ENCODE measurements around the gene IL5. TPM values are rescaled to one million over a fixed set of nuclear protein-coding genes. Genes with fewer than 3 reads are reported as not detected.
A peak's percentile ranks its signal among the peaks of the same experiment; 100 is the strongest.

Gene IL5
- total and polyA plus RNA-seq, 4 donors, result not detected

- DNase-seq (ENCODE audit: low spot score), result no peak
These were observed 40.1 kb downstream of the IL5 start for GRCh38 chr5:132503244-132503643.

GRCh38 chr5:132501961-132502931 lies 41.1 kb downstream of the IL5 start:
- Histone ChIP-seq H3K9me3 (ENCODE audit: control insufficient read depth in 4 of 4, low read length in 3 of 4) (no peaks in the 10 kb centered on the region), H3K36me3 (ENCODE audit: control insufficient read depth in 4 of 4, insufficient read depth in 3 of 4, low read depth in 1 of 4, low read length in 3 of 4) (no peaks in the 10 kb centered on the region), H3K4me3 (ENCODE audit: low read depth in 1 of 3, low read length in 3 of 3) (no peak overlapping the region), H3K9ac (ENCODE audit: low read depth in 1 of 2, low read length in 2 of 2) (peak overlapping the region in 1 of 2 donors; percentile 33), H3K27ac (ENCODE audit: low read depth in 1 of 2, low read length in 2 of 2) (peak overlapping the region; percentile 82 to 97), H3K27me3 (ENCODE audit: control insufficient read depth in 4 of 4, insufficient read depth in 4 of 4, low read length in 3 of 4) (no peaks in the 10 kb centered on the region), H3K4me1 (ENCODE audit: control insufficient read depth in 4 of 4, insufficient read depth in 4 of 4, low read length in 3 of 4) (peaks cover 26 to 73% (median 58%) of the 10 kb centered on the region in 4 donors)
- 57% methylated on average over 10 of the region's 10 CpGs for WGBS
- no peak for DNase-seq (ENCODE audit: low spot score)
- TF ChIP-seq HNF4G (IDR thresholded peaks at IDR 0.05) (no peak), NR2F2 (IDR thresholded peaks at IDR 0.05) (peak; percentile 87), ZBTB33 (IDR thresholded peaks at IDR 0.05) (no peak), SP1 (IDR thresholded peaks at IDR 0.05) (no peak), REST (IDR thresholded peaks at IDR 0.05) (no peak), JUND (IDR thresholded peaks at IDR 0.05) (no peak), ATF3 (IDR thresholded peaks at IDR 0.05) (no peak), RAD21 (IDR thresholded peaks at IDR 0.05) (no peak), TAF1 (conservative IDR thresholded peaks at IDR 0.05) (no peak), HNF4A (conservative IDR thresholded peaks at IDR 0.05) (peak; percentile 39 to 61), YY1 (IDR thresholded peaks at IDR 0.05) (peak; percentile 48), MAX (IDR thresholded peaks at IDR 0.05) (peak; percentile 68), RXRA (IDR thresholded peaks at IDR 0.05) (peak; percentile 62 to 76), EGR1 (IDR thresholded peaks at IDR 0.05; ENCODE audit: low read depth in 2 of 2) (peak in 1 of 2 donors; percentile 39), FOXA1 (IDR thresholded peaks at IDR 0.05) (no peak), CTCF (IDR thresholded peaks at IDR 0.05; ENCODE audit: low read depth, low read length, missing input control) (no peak), GABPA (IDR thresholded peaks at IDR 0.05 in 1 of 2, conservative IDR thresholded peaks at IDR 0.05 in 1 of 2) (no peak), FOXA2 (IDR thresholded peaks at IDR 0.05) (no peak)

More at GRCh38 chr5:132503244-132503643, 40.1 kb downstream of the IL5 start:
- TF ChIP-seq SP1 (IDR thresholded peaks at IDR 0.05), result no peak
- no peak overlapping the region for H3K9ac ChIP-seq (ENCODE audit: low read depth in 1 of 2, low read length in 2 of 2)
- no peaks in the 10 kb centered on the region for H3K9me3 ChIP-seq (ENCODE audit: control insufficient read depth in 4 of 4, low read length in 3 of 4)
- 70% methylated on average over 4 of the region's 4 CpGs for WGBS
- H3K27ac ChIP-seq (ENCODE audit: low read depth in 1 of 2, low read length in 2 of 2), result no peak overlapping the region
- H3K4me1 ChIP-seq (ENCODE audit: control insufficient read depth in 4 of 4, insufficient read depth in 4 of 4, low read length in 3 of 4), result peaks cover 20 to 63% (median 48%) of the 10 kb centered on the region in 4 donors
- no peaks in the 10 kb centered on the region for H3K27me3 ChIP-seq (ENCODE audit: control insufficient read depth in 4 of 4, insufficient read depth in 4 of 4, low read length in 3 of 4)
- no peak overlapping the region for H3K4me3 ChIP-seq (ENCODE audit: low read depth in 1 of 3, low read length in 3 of 3)
- no peaks in the 10 kb centered on the region for H3K36me3 ChIP-seq (ENCODE audit: control insufficient read depth in 4 of 4, insufficient read depth in 3 of 4, low read depth in 1 of 4, low read length in 3 of 4)
